HG02798 (cell line): ENCODE results near the gene RTN4IP1.

ENCODE experiments used
- ATAC-seq: cut with Tn5 transposase; IDR thresholded peaks from one replicate; pipeline ENCODE4 v1.9.1; 2021; ENCODE audit warnings: mild to moderate bottlenecking; ENCODE audit not compliant: unreplicated experiment, poor library complexity

The RTN4IP1 gene

GRCh38 chr6:106528521-106528920, 100.8 kb downstream of the RTN4IP1 start:
- ATAC-seq = no peak

GRCh38 chr6:106527979-106528378, 101.3 kb downstream of the RTN4IP1 start:
- ATAC-seq = no peak

DNA sequence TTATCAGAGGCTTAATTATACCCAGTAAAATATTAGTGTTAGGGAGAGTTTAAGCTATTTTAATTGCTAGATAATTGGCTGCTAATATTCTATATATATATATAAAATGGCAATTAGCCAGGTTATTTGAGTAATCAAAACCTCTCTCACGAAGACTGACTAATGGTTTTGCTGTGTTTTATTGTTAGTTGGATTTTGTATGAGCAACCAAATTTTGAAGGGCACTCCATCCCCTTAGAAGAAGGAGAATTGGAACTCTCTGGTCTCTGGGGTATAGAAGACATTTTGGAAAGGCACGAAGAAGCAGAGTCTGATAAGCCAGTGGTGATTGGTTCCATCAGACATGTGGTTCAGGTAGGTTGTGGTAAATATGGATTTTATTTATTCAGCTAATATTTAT, 102.2 kb downstream of the RTN4IP1 start:
- no peak for ATAC-seq

- no peak for ATAC-seq
Measured at GRCh38 chr6:106525882-106526275, 103.4 kb downstream of the RTN4IP1 start.

DNA sequence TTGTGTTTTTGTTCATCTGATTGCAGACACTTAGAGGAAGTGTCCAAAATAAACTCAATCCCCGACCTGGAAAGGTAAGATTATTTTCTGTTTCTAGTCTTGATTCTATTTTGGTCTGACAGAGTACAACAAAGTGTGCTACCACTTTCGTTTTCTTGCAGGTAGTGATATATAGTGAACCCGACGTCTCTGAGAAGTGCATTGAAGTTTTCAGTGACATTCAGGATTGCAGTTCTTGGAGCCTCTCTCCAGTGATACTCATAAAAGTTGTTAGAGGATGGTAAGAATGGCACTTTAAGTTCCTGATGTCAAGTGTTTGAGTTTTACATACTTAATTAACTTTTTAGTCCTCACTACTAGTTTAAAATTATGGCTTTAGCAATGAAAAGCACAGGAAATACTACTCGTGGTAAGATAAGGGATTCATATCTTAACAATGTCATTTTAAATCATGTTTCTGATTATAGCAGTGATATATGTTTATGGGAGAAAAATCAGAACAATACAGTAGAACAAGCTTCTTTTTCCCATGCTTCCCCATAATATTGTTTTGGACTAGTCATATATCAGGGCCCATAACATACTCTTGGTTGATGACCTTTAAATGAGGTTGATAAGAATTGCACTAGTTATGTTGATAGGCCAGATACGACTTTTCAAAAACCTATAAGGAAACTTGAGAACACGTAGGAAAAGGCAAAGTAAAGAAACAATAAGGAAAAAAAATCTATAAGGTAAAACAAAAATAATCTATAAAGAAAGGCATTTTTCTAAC, 104.0 kb downstream of the RTN4IP1 start:
- peak; percentile 47 for ATAC-seq

- ATAC-seq = no peak
Measured at GRCh38 chr6:106522562-106523250, 106.6 kb downstream of the RTN4IP1 start.
